Loucy (cell line): ENCODE results near the gene RPL5.

Experiments
- H2AFZ ChIP-seq: fragments of 200-600 bp; sonication (generic); 2 replicates; pipeline ENCODE4 v1.6.0; 2016; ENCODE audit warnings: antibody characterized with exemption, mild to moderate bottlenecking, low read length, moderate library complexity
- H3F3A ChIP-seq: fragments of 200-600 bp; 2 replicates; pipeline ENCODE4 v1.6.0; 2016; ENCODE audit warnings: antibody characterized with exemption, low read depth, mild to moderate bottlenecking
- H3K27me3 ChIP-seq: fragments of 200-600 bp; sonication (generic); 2 replicates; pipeline ENCODE4 v1.6.1; 2014; ENCODE audit warnings: low read length, mild to moderate bottlenecking; ENCODE audit not compliant: insufficient read depth, poor library complexity, severe bottlenecking
- H3K36me3 ChIP-seq: fragments of 200-600 bp; sonication (generic); 2 replicates; pipeline ENCODE4 v1.6.1; 2016; ENCODE audit warnings: low read length; ENCODE audit not compliant: insufficient read depth
- H3K4me1 ChIP-seq: fragments of 200-600 bp; sonication (generic); 2 replicates; pipeline ENCODE4 v1.5.1; 2014; ENCODE audit warnings: low read length, mild to moderate bottlenecking; ENCODE audit not compliant: insufficient read depth, poor library complexity, severe bottlenecking
- H3K4me2 ChIP-seq: fragments of 200-600 bp; sonication (generic); 2 replicates; pipeline ENCODE4 v1.6.0; 2014; ENCODE audit warnings: antibody characterized with exemption, low read length, low read depth, mild to moderate bottlenecking; ENCODE audit not compliant: poor library complexity, severe bottlenecking
- H3K4me3 ChIP-seq: fragments of 200-600 bp; sonication (generic); 2 replicates; pipeline ENCODE4 v1.5.1; 2014; ENCODE audit warnings: low read length, mild to moderate bottlenecking, mixed read lengths; ENCODE audit not compliant: poor library complexity, severe bottlenecking
- H3K79me2 ChIP-seq: fragments of 200-600 bp; sonication (generic); 2 replicates; pipeline ENCODE4 v1.6.1; 2014; ENCODE audit warnings: low read length; ENCODE audit not compliant: insufficient read depth
- H3K9ac ChIP-seq: fragments of 200-600 bp; sonication (generic); 2 replicates; pipeline ENCODE4 v1.6.0; 2014; ENCODE audit warnings: mild to moderate bottlenecking, low read depth, low read length, moderate library complexity; ENCODE audit not compliant: poor library complexity, severe bottlenecking
- H3K9me2 ChIP-seq: fragments of 200-600 bp; sonication (generic); replicated peaks from 2 replicates; pipeline ENCODE4 v1.6.1; 2016; ENCODE audit warnings: low read depth, low read length, mixed read lengths
- H3K9me3 ChIP-seq: fragments of 200-600 bp; sonication (generic); 2 replicates; pipeline ENCODE4 v1.6.1; 2014; ENCODE audit warnings: mild to moderate bottlenecking, antibody characterized with exemption, low read length, low read depth; ENCODE audit not compliant: insufficient read depth
- H4K20me1 ChIP-seq: fragments of 200-600 bp; sonication (generic); 2 replicates; pipeline ENCODE4 v1.6.0; 2014; ENCODE audit warnings: antibody characterized with exemption, low read length, mild to moderate bottlenecking; ENCODE audit not compliant: insufficient read depth, poor library complexity, severe bottlenecking
- CTCF ChIP-seq: fragments of 200-600 bp; sonication (generic); conservative IDR thresholded peaks from 2 replicates; pipeline ENCODE4 v1.5.1; 2014; ENCODE audit warnings: mild to moderate bottlenecking, antibody characterized with exemption, low read length
- EZH2phosphoT487 ChIP-seq: fragments of 200-600 bp; IDR thresholded peaks from 2 replicates; pipeline ENCODE4 v1.6.1; 2018; ENCODE audit warnings: antibody characterized with exemption, mild to moderate bottlenecking, moderate library complexity, borderline replicate concordance

RPL5 gene

GRCh38 chr1:92795166-92795565 lies 36.7 kb upstream of the RPL5 start:
- Histone ChIP-seq H3K36me3 (no peaks in the 10 kb centered on the region), H3F3A (no peaks in the 10 kb centered on the region), H3K27me3 (peaks cover 27% of the 10 kb centered on the region), H2AFZ (no peak overlapping the region), H3K4me3 (no peak overlapping the region), H3K79me2 (no peaks in the 10 kb centered on the region), H3K4me1 (no peaks in the 10 kb centered on the region), H3K9me2 (no peaks in the 10 kb centered on the region), H3K9ac (no peak overlapping the region), H4K20me1 (no peaks in the 10 kb centered on the region), H3K4me2 (no peak overlapping the region), H3K9me3 (no peaks in the 10 kb centered on the region)
- no peak for TF ChIP-seq EZH2phosphoT487
- TF ChIP-seq CTCF: no peak

GRCh38 chr1:92797297-92797696 lies 34.5 kb upstream of the RPL5 start:
- TF ChIP-seq CTCF: no peak
- no peak for TF ChIP-seq EZH2phosphoT487
- no peaks in the 10 kb centered on the region for H3F3A ChIP-seq

GRCh38 chr1:92797961-92798360 lies 33.9 kb upstream of the RPL5 start:
- H3K4me1 ChIP-seq: no peaks in the 10 kb centered on the region
- no peak for TF ChIP-seq CTCF
- no peak for TF ChIP-seq EZH2phosphoT487
- no peak overlapping the region for H3K4me2 ChIP-seq
- no peaks in the 10 kb centered on the region for H4K20me1 ChIP-seq
- peaks cover 10% of the 10 kb centered on the region for H3K27me3 ChIP-seq
- no peaks in the 10 kb centered on the region for H3K9me2 ChIP-seq
- H3K9me3 ChIP-seq: no peaks in the 10 kb centered on the region
- no peaks in the 10 kb centered on the region for H3K79me2 ChIP-seq
- H3K9ac ChIP-seq: no peak overlapping the region
- H3F3A ChIP-seq: no peaks in the 10 kb centered on the region
- H2AFZ ChIP-seq: no peak overlapping the region
- H3K36me3 ChIP-seq: no peaks in the 10 kb centered on the region
- no peak overlapping the region for H3K4me3 ChIP-seq

More at GRCh38 chr1:92797297-92797696, 34.5 kb upstream of the RPL5 start:
- H3K9me3 ChIP-seq: no peaks in the 10 kb centered on the region
- H3K4me3 ChIP-seq: no peak overlapping the region
- H3K4me1 ChIP-seq: no peaks in the 10 kb centered on the region
- peaks cover 14% of the 10 kb centered on the region for H3K27me3 ChIP-seq
- H4K20me1 ChIP-seq: no peaks in the 10 kb centered on the region
- no peaks in the 10 kb centered on the region for H3K9me2 ChIP-seq
- H3K36me3 ChIP-seq: no peaks in the 10 kb centered on the region
- H2AFZ ChIP-seq: no peak overlapping the region
- H3K4me2 ChIP-seq: no peak overlapping the region
- no peak overlapping the region for H3K9ac ChIP-seq
- H3K79me2 ChIP-seq: no peaks in the 10 kb centered on the region
